Measurements from ENCODE around the gene PARVG.
"Not testable (repeated sequence)": the region's sequence is repeated elsewhere in the genome, so short reads cannot be mapped to it uniquely, and the experiment has no call there.

The PARVG gene

DNA sequence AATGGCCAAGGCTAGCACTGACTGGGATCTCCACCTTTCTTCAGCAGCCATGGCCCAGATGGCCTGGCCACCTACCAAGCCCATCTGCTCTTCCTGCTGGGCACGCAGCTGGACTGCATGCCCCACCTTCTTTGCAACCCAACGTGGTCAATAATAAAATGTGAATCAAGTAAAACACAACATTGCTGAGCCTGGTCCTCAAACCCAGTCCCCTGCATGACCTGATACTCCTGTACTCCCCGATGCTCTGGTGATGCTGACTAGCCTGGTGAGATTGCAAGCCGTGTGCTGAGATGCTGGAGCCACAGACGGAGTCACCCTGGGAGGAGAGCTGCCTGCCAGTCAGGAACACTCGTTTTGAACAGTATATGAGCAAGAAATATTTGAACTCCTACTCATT lies 34.0 kb downstream of the PARVG start:
- DNase-seq: no peak

GRCh38 chr22:44215287-44215686 lies 34.6 kb downstream of the PARVG start:
- no peak for DNase-seq

GRCh38 chr22:44217346-44217745 lies 36.6 kb downstream of the PARVG start:
- no peak for DNase-seq

DNA sequence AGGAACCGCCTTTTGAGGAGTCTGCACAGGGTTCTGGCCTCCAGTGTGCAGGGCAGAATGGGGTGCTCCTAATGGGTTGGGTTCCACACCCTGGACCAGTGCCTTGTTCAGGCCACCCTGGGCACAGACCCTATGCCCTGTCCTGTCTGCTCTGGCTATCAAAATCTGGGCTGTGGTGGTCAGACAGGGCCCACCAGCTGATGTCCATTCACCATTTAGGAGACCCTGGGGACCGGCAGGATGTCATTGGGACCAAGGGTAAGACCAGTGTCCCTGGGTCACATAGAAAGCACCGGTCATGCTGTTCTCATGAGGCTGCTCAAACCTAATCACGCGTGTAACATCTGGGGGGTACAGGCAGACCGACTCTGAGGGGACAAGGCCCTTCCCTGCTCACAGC lies 37.3 kb downstream of the PARVG start:
- DNase-seq: no peak

DNA sequence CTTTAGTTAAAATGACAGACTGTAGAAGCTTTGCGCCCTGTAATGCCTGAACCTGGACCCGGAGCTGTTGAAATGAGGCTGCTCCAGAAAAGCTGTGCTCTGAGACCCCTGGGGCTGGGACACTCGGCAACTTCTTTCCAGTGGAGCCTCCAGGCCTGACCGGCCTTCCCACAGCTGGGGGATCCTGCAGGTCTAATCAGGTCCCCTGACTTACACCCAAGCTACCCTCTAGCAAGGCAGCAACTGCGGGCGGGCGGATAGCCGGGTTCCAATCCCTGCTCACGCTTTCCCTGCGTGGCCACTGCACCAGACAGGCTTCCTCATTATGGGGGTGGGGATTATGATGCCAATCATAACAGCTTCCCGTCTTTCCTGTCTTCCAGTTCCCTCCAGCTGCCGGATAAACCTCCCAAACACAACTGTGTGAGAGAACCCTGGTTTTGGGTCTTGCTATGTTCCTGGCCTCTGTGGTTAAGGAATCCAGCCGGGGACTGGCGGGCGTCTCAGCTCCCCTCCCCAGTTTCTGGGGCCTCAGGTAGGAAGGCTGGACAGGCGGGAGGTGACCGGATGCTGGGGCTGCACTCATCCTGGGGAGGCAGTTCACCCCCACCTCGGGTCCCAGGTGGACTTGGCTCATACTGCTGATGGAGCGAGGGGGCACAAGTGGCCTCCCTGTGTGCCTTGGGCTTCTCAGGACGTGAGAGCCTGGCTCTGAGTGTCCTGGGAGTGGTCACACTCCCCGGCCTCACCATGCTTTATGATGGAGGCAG lies 38.6 kb downstream of the PARVG start:
- DNase-seq: no peak

- no peak for DNase-seq
Measured at GRCh38 chr22:44220727-44221680, 40.3 kb downstream of the PARVG start.

DNA sequence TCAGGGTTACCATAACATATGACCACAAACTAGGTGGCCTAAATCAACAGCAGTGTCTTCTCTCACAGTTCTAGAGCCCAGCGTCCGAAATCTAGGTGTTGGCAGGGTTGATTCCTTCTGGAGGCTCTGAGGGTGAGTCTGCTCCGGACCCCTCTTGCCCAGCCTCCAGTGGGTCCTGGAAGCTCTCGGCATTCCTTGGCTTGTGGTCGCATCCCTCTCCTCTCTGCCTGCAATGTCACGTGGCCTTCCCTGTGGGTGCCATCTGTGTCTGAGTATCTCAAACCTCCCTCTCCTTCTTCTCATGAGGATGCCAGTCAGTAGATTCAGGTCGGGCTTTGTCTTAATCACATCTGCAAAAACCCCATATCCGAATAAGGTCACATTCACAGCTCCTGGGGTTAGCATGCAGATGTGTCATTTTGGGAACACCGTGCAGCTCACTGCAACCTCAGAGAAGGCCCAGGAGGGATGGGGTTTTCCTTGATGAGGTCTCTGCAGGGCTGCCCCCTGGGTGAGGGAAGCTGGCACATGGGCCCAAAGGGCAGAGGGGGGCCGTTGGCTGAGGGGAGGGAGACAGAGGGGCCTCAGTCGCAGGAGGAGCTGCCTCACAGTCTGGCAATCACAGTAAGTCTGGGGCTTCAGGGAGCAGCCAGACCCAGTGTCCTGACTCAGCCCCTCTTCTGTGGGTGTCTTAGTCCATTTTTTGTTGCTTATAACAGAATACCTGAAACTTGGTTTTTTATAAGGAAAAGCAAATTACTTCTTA lies 41.2 kb downstream of the PARVG start:
- no peak for DNase-seq

DNA sequence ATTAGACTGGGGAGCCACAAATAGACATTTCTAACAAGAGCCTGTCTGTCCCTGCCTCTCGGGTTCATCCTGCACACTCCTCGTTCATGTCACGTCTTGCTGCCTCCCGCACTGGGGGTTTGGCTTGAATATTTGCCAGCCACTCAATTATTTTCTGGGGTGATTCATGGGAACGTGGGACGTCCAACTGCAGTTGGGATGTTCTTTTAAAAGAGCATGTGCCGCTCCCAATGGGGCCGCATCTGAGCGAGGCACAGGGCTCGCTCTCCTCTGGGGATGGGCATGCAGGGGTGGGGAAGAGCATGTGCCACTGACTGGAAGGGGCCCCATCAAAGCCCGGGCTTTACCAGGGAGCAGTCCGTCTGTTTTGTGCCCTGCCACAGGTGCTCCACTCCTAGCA lies 43.4 kb downstream of the PARVG start:
- DNase-seq: no peak

DNA sequence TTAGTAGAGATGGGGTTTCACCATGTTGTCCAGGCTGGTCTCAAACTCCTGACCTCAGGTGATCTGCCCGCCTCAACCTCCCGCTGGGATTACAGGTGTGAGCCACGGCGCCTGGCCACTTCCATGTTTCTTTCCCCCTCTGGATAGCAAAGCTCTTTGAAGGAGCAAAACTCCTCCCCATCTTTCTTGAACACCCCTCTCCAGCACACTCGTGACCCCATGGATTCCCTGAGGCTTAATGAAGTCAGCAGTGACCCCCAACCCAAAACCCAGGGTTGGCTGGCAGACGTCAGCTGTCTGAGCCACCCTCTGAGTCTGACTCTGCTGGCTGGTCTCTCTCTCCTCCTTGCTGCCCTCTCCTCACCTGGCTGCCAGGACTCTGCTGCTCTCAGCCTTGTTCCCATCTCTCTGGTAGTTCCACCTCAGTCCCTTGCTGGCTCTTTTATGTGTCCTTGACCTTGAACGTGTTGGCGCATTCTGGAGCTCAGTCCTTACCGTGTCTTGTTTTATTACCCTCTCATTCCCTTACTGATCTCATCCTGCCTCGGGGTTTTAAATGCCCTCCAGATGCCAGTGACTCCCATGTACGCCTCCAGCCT lies 44.5 kb downstream of the PARVG start:
- no peak for DNase-seq

DNA sequence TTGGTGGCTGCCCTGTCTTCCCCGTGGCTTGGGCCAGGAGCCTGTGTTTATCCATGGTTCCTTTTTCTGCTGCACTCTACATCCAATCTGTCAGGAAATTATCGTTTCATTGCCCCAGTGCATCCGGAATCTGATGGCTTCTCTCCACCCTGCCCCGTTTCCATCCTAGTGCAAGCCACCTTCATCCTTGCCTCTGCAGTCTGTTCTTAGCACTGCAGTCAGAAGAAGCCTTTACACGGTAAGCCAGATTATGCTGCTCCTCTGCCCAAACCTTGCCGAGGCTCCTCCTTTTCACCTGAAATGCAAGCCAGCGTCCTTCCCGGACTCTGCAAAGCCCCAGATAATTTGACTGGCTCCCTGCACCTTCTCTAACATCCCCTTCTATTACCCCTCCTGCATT lies 45.1 kb downstream of the PARVG start:
- DNase-seq: no peak

- no peak for DNase-seq
Measured at GRCh38 chr22:44229331-44229730, 48.6 kb downstream of the PARVG start.

DNA sequence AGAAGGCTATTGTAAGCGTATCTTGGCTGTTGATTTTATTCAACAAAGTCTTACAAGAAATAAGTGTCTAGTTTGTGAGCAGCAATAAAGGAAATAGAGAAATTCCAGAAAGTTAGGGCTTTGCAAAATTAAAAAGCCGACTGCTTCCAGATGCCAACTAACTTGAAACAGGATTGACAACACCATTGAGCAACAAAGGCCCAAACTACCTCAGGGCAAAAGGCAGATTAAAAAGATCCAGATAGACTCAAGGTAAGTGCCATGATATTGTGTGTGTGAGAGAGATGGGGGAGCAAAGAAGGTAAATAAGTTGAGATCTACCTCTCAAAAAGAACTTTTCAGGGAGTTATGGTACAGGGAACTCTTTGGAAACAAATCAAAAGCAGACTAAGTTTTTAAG lies 49.1 kb downstream of the PARVG start:
- DNase-seq: no peak

GRCh38 chr22:44231233-44231632 lies 50.5 kb downstream of the PARVG start:
- DNase-seq: no peak

DNA sequence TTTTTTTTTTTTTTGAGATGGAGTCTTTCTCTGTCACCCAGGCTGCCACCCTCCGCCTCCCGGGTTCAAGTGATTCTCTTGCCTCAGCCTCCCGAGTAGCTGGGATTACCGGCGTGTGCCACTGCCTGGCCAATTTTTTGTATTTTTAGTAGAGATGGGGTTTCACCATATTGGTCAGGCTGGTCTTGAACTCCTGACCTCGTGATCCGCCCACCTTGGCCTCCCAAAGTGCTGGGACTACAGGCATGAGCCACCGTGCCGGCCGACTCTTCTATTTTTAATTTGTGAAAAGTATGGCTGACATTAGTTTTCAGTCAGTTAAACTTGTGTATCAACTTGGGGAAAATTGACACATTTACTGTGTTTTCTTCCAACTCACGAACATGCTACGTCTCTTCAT lies 53.6 kb downstream of the PARVG start:
- not testable (repeated sequence) for DNase-seq

DNA sequence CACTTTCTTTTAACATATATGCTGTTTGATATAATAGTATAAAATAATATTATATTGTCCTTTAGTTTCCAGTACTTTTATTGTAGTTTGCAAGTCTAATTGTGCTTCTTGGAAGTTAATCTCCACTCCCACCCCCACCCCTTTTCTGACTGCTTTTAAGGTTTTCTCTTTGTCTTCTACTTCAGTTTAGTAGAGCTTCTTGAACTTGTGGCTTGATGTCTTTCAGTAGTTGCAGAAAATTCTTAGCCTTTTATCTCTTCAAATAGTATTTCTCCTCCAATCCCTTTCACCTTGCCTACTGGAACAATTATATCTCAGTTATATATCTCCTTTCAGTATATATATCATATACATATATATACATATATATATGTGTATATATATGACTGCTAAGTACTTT lies 56.6 kb downstream of the PARVG start:
- no peak for DNase-seq

DNA sequence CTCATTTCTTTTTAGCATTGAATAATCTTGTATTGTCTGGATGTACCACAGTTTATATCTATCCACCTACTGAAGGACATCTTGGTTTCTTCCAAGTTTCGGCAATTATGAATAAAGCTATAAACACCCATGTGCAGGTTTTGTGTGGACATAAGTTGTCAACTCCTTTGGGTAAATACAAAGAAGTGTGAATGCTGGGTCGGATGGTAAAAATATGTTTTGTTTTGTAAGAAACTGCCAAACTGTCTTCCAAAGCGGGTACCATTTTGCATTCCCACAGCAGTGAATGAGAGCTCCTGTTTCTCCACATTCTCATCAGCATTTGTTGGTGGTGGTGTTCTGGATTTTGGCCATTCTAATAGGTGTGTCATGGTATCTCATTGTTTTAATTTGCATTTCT lies 60.4 kb downstream of the PARVG start:
- DNase-seq: not testable (repeated sequence)

DNA sequence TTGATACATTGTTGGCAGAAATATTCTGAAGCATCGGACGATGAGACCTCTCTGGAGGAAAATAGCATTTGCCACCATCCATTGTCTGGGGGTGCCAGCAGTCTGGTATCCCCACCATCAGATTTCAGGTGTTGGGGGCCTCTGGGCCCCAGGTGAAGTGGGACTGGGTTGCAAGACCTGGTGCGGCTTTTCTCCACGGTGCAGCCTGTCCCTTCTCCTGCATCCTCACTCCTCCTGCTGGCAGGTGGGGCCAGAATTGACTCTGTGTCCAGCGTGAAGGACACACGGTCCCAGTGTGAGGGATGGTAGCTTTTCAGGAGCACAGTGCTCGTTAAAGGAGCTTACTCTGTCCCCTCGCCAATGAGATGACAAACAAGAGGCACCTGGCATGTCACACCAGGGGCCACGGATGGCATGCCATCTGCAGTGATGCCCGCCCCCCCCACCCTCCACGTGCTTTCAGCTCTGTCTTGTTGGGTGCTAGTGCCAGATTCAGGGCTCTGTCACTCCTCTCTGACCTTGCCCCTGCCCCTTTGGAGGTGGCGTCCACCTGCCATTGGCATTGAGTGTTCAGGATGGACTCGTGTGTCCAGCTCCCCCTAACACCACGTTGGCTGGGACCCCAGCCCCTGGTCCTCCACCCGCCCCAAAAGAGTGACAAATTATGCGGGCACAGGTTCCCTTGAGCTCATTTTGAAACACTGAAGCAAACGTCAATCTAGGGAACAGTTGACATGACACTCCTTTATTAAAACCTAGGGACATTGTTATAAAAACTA lies 62.4 kb downstream of the PARVG start:
- DNase-seq: no peak

- DNase-seq: no peak
Measured at GRCh38 chr22:44243761-44244160, 63.0 kb downstream of the PARVG start.

GRCh38 chr22:44244265-44244822 lies 63.6 kb downstream of the PARVG start:
- no peak for DNase-seq

DNA sequence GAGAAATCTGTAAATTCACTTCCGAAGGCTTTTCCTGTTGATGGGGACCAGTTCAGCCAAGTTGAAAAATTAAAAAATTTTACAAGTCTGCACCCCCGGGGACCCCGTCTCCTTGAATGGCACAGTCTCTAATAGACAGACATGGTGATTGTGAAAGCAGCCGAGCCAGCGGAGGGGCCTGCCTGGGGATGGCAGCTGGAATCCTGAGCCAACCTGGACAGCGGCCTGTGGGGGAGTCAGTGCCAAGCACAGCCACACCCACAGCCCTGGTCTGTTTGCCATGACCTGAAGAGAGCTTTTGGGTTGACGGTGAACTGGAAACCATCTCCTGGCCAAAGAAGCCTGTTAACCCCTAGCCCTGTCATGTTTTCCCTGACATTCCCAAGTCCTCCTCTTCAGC lies 64.7 kb downstream of the PARVG start:
- no peak for DNase-seq

- DNase-seq: no peak
Measured at GRCh38 chr22:44245867-44246266, 65.1 kb downstream of the PARVG start.

Data from activated effector memory CD4-positive, alpha-beta T cell treated with anti-CD3 and anti-CD28 coated beads, Interleukin-2, amount 50 U/mL, for 16 hours (primary cell).